Smooth muscle cell of the brain vasculature (primary cell): ENCODE measurements around the gene SPDYE16.
"Not testable (repeated sequence)": the region's sequence is repeated elsewhere in the genome, so short reads cannot be mapped to it uniquely, and the experiment has no call there.

ENCODE experiments used
- DNase-seq: peaks from one replicate; pipeline ENCODE4 v3.0.0-alpha.2; 2012; ENCODE audit warnings: low read depth, low spot score

Gene SPDYE16

DNA sequence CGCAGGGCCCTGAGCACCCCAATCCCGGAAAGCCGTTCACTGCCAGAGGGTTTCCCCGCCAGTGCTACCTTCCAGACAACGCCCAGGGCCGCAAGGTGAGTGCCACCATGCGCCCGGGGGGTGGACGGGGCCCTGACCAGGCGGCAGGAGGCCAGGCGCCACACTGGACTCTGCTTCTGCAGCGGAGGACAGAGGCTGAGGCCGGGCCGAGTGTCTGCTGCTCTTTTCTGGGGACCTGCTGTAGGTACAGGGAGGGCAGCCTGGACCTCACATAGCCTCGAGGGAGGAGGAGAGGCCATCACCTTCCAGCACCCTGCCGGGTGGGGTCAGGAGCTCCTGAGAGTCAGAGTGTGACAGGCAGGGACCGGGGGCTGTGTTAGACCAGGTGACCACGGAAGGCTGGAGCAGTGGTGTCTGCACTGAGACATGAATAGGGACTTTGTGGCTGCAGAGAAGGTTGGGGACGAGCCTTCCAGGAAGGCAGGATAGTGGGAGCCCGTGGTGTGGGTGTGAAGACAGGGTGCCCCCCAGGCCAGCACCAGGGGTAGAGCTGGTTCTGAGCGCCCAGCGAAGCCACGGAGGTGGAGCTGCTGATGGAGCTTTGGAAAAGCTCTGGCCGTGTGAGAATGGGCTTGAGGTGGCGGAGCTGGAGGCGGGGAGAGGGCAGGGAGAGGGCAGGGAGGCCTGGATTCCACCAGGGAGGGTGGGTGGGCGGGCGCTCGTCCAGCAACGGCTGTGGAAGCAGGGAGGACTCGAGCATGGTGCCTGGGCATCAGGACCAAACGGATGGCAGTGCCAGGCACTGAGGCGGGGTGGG is 38.5 kb downstream of the SPDYE16 start:
- DNase-seq = not testable (repeated sequence)

DNA sequence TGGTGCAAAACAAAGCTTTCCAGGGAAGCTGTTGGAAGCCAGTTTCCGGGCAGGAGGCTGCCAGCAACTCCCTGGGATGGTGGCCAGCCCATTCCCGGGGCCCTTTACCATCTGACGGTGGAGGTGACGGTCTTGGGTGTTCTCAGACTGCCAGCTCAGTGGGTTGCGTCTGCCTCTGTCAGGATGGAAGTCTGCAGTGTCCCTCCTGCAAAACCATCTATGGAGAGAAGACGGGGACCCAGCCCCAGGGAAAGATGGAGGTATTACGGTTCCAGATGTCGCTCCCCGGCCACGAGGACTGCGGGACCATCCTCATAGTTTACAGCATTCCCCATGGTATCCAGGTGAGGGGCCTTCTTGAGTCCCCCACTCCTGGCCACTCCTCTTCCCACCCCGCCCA is 39.9 kb downstream of the SPDYE16 start:
- not testable (repeated sequence) for DNase-seq

DNA sequence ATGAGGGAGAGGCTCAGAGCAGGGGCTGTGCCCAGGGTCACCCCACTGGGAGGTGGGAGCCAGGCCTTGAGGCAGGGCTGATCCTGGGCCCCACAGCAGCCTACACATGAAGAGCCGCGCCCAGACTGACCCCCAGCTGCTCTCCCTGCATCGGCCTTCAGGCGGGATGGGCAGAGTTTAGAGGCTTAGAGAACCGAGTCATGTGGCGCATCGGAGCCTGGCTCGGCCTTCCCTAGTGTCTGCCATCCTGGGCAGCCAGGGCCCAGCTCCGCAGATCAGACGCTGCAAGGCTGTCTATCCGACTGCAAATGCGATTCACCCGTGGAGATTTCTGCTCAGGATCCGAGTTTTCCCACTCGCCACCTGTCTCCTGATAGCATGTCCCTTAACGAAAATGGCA is 40.3 kb downstream of the SPDYE16 start:
- not testable (repeated sequence) for DNase-seq

DNA sequence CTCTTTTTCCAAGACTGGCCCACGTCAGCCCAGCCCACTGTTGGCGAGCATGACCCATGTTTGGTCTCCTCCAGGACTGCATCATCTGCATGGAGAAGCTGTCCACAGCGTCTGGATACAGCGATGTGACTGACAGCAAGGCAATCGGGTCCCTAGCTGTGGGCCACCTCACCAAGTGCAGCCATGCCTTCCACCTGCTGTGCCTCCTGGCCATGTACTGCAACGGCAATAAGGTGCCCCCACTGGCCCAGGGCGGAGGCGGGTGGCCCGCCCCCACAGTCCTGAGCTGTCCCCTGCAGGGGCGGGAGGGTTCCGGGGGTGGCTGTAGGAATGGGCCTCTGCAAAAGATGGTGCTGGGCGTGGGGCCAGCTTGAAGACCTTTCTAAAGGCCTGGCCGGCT is 40.9 kb downstream of the SPDYE16 start:
- DNase-seq = not testable (repeated sequence)

DNA sequence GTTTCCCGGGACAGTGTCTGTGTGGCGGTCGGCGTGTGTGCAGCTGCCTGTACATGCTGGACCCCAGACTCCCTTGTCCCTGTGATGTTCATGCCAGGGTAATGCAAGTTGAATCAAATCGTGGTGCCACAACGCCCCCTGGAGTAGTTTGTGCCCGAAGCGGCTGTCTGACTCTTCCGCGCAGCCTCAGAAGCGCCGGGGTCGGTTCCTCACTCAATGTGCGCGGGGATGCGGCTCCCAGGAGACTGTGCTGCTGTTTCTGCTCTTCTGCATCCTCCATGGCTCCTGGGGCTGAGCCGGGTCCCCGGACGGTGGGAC is 43.2 kb downstream of the SPDYE16 start:
- not testable (repeated sequence) for DNase-seq

DNA sequence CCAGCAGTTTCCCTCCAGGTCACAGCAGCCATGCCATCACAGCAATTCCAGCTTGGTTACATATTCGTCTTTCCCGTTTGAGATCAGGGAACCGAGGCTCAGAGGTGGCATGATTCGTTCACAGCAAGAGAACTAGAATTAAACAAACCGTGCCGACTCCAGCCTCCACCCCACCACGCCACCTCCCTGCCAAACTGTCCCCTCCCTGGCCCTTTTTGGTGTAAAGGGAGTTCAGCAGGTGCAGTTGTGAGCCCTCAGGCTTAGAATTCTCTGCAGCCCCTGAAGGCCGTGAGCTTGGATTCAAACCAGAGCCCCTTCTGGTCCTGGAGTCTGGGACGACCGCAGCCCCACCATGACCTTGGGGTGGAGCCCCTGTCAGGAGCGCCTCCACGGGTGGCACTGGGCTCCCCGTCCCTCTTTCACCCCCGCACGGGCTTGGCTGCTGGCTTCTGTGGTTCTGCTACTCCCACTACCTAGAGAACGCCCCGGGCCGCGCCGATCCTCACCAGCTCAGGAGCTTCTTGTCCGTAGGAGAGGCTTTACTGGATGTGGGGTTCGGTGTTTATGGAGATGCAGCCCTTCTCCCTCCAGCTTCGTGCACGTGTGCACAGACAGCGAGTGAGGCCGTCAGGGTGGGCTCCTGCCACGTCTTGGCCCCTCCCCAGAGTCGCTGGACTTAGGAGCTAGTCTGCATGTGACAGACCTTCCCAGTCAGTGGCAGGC is 43.7 kb downstream of the SPDYE16 start:
- not testable (repeated sequence) for DNase-seq

DNA sequence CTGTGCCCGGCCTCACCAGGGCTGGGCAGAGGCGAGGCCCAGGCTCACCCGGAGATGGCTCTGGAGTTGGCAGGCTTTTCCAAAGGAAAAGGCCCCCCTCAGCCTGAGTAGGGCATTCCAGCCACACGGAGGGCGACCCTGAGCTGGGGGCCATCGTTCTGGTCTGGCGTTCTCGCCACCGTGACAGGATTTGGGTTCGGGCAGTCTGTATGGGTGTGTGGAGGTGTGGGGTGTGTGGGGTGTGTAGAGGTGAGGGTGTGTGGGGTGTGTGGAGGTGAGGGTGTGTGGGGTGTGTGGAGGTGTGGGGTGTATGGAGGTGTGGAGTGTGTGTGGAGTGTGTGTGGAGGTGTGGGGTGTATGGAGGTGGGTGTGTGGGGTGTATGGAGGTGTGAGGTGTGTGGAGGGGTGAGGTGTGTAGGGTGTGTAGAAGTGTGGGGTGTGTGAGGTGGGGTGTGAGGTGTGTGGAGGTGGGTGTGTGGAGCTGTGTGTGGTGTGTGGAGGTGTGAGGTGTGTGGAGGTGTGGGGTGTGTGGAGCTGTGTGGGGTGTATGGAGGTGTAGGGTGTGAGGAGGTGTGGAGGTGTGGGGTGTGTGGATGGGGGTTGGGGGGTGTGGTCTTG is 44.4 kb downstream of the SPDYE16 start:
- not testable (repeated sequence) for DNase-seq

DNA sequence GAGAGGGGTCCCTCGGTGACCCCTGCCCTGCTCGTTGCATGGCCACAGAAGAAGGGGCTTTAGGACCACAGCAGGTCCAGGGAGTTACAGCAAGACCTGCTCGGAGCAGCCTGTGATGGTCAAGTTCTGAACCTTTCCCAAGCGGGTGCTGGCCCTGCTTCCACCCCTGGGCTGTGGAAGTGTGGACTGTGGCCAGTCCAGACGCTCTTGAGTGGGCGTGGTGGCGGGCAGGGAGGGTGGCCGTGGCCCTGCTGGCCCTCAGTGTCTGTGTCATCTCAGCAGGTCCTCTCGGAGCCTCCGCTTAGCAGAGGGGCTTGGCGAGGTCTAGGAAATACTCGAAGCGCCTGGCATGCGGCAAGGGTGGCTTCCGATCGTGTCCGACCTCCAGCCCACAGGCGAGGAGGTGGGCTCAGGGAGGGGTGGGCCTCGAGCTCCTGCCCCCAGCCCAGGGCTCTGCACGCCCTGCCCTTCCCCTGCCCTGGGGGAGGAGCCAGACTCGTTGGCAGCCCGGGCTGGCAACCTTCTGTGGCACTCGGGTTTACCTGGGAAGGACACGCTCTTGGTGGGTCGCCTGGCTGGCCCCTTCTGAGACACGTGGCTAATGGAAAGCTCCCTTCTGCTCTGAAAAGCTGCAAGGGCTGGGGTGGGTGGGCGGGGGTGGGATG is 45.0 kb downstream of the SPDYE16 start:
- DNase-seq = not testable (repeated sequence)

DNA sequence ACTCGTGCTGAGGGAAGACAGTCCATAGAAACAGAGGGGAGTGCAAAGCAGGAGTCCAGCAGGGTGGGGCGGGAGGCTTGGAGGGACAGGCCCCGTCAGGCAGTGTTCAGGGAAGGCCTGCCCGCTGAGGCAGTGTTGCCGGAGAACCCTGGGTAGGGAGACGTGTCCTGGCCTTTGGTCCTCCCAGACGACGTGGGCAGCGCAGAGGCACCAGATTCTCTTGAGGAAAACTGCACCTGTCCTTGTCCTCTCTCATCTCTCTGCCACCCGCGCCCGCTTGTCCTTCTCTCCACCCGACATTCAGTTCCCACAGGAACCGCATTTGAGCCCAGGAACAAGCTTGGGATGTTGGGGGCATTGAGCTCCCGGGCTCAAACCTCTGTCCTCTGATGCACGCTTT is 47.4 kb downstream of the SPDYE16 start:
- DNase-seq = not testable (repeated sequence)

DNA sequence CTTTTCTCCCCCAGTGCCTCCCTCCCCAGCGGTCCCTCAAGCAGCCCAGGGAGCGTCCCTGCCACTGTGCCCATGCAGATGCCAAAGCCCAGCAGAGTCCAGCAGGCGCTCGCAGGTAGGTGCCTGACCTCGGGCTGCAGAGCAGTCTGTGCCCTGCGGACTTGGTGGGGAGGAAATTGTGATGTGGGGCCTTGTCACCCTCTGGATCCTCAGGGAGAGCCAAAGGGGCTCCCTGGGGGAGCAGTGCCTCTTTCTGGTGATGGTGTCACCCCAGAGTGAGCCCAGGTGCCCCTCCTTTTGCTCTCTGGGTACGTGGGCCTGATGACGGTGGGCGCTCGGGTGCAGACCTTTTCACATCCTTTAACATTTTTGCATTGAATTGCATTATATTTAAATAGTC is 51.0 kb downstream of the SPDYE16 start:
- not testable (repeated sequence) for DNase-seq

DNA sequence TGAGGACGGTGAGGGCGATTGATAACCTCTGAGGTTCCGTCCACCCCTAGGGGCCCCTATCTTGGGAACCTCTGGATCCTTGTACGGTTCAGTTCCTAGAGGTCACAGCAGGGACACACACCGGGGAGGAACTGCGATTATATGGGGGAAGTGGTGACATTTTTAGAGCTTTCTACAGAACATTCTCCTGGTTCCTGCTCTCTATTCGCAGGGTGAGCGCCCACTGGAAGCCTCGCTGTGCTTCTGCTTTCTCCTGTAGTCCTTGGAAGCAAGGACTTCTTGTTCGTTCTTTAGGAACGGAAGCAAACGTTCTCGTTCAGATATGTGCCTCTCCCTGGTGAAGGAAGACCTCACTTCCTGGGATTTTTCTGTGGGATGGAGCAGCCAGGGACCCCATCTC is 55.1 kb downstream of the SPDYE16 start:
- DNase-seq = not testable (repeated sequence)

DNA sequence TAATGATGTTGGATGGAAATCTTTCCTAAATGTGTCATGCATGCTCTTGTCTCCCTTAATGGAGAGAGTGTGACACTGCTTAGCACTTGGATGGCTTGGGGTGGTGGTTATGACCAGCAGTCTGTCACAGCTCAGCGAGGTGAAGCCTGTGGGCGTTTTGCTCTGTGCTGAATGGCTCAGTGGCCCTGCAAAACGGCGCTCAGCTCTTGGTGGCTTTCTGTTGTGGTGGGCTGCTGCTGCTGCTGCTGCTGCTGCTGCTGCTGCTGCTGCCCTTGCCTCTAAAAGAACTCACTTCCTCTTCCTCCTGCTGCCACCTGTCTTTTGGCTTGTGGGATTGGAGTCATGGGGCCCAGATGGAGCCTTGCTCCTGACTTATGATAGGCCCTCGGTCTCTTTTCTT is 56.5 kb downstream of the SPDYE16 start:
- DNase-seq = not testable (repeated sequence)

DNA sequence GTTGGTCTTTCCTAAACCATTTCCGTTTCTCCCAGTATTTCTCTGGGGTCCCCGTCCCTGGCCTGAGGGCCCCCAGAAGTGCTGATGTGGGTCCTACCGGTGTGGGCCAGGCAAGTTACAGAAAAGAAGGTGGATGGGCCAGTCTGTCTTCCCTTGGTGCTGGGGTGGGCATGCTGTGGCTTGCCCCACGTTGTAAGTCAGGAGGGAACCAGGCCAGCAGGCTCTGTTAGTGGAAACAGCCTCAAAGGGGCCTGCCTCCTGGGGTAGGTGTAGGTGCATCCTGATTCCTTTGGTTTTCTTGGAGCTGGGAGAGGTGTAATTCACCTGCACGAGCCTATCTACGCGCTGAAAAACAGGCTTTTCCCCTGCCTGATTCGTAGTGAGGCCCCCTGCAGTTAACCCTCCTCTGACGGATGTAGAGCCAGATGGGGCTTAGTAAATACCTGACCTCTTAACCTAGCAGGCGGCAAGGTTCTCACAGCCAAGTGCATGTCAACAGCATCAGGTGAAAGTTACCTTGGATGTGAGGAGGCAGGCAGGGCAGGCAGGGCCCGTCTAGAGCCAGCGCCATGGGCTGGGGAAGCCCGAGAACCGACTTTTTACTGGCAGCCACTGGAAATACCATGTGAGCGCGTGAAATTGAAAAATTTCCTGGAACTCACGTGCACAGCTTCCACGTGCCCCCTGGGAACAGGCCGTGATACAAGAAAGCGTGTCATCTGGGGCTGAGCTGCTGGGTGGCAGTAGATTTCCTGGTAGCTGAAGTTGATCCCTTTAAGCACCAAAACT is 57.1 kb downstream of the SPDYE16 start:
- not testable (repeated sequence) for DNase-seq

DNA sequence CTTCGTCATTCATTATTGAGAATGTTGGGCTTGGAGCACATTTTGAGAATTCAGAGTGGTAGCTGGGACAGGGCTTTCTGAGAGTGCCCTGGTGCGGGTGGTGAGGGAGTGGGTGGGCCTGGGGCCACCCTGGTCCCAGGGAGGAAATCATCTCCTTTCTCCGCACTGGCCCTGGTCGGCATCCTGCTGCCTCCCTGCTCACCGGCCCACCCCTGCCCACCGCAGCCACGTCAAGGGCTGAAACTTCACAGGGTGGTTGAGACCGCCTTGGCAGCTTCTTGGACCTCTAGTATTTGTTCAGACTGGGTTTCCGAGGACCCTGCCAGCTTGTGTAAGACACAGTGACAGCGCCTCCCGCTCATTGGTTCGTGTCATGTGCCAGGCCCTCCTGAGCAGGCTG is 58.6 kb downstream of the SPDYE16 start:
- not testable (repeated sequence) for DNase-seq

DNA sequence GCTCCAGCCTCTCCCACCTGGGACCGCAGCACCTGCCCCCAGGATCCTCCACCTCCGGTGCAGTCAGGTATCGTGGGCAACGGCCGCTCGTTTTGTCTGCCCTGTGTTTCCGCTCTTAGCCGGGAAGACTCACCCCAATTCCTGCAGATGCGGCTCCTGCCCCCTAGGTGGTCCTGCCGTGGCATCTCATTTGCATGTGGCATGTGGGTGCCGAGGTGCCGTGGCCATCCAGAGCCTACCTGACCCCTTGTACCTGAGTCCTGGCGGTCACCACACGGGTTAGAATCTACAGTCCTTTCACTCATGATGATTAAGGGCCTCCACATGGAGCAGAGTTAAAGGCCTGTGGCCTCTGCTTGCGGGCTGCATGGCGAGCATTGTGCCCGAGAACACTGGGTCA is 60.0 kb downstream of the SPDYE16 start:
- not testable (repeated sequence) for DNase-seq

DNA sequence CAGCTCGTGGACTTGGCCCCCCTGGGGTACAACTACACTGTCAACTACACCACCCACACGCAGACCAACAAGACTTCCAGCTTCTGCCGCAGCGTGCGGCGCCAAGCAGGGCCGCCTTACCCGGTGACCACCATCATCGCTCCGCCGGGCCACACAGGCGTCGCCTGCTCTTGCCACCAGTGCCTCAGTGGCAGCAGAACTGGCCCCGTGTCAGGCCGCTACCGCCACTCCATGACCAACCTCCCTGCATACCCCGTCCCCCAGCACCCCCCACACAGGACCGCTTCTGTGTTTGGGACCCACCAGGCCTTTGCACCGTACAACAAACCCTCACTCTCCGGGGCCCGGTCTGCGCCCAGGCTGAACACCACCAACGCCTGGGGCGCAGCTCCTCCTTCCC is 60.4 kb downstream of the SPDYE16 start:
- DNase-seq = not testable (repeated sequence)
